ENCODE data around the gene TANGO2. TPM values are rescaled to one million over a fixed set of nuclear protein-coding genes. Genes with fewer than 3 reads are reported as not detected.

TANGO2 gene
- total RNA-seq, 2 experiments from 2014 or later, result 15.7 to 18.3 TPM

DNA sequence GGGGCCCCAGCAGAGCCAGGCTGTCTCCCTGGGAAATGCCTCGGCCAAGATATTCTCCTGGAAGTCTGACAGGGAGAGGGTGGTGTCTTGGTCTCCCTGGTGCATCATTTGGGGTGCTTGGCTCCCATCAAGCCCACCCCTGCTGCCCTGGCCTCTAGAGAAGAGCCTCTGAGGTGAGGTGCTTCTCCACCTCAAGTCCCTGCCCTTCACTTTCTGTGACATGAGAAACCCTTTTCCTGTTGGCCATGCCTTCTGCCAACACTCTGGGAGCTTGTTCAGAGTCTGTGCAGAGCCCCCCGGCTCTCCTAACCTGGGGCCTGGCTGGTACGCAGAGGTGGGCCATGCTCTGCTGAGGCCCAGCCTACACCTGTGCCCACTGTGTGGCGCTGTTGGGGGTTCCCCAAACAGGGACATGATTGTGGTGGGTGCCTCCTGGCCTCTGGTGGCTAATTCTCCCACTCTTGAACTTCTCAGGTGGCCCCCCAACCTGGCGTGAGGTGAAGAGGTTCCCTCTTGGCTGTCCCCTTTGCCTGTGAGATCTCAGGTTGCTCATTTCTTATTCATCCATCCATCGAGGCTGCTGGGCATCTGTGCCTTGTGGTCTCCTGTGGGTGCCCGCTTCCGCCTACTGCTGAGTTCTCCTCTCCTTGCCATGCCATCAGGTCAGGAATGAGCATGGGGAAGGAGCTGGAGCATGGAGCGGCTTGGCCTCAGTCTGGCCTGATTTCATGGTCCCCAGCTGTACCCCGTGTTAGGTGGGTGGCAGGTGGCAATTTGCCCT is 40.0 kb downstream of the TANGO2 start:
- ChIA-PET POLR2A (no interaction called here), CTCF (interaction anchor here (1.9 kb wide), 1 partner anchor 50 kb away, joined by 8 read pairs; no protein-coding TSS in a partner anchor)
- no peak overlapping the region for H3K27ac Mint-ChIP-seq
- peaks cover 6% of the 10 kb centered on the region for H3K36me3 Mint-ChIP-seq (ENCODE audit: low read depth)
- H3K4me3 Mint-ChIP-seq, result no peak overlapping the region
- DNase-seq, result peak; percentile 48
- intact Hi-C loops (cut with micrococcal nuclease), result no loop called here
- ATAC-seq, result peak; percentile 72
- no peaks in the 10 kb centered on the region for H3K27me3 Mint-ChIP-seq
- no peaks in the 10 kb centered on the region for H3K4me1 Mint-ChIP-seq (ENCODE audit: low read depth)
- H3K9me3 Mint-ChIP-seq, result no peaks in the 10 kb centered on the region
- no peak for TF ChIP-seq CTCF (IDR thresholded peaks at IDR 0.05)

DNA sequence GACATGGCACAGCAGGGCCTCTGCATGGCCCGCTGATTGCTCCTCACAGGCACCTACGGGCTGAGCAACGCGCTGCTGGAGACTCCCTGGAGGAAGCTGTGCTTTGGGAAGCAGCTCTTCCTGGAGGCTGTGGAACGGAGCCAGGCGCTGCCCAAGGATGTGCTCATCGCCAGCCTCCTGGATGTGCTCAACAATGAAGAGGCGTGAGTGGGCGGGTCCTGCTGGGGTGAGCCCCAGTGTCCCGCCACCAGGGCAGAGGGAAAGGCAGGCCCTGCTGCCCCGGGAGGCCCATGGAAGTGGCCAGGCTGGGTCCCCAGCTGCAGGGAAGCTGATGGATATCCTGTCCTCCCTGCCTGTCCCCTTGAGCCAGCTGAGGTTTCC is 40.6 kb downstream of the TANGO2 start:
- CTCF ChIA-PET, result interaction anchor here (1.2 to 1.9 kb wide), 2 partner anchors 15 to 50 kb away, joined by 3 to 8 read pairs; no protein-coding TSS in a partner anchor
- TF ChIP-seq CTCF (IDR thresholded peaks at IDR 0.05), result no peak
- DNase-seq (no peak), ATAC-seq (no peak)
- intact Hi-C loops (cut with micrococcal nuclease), result no loop called here
- no peaks in the 10 kb centered on the region for H3K9me3 Mint-ChIP-seq
- H3K27me3 Mint-ChIP-seq, result no peaks in the 10 kb centered on the region
- H3K4me1 Mint-ChIP-seq (ENCODE audit: low read depth), result no peaks in the 10 kb centered on the region
- no peak overlapping the region for H3K27ac Mint-ChIP-seq
- H3K36me3 Mint-ChIP-seq (ENCODE audit: low read depth), result peaks cover 4% of the 10 kb centered on the region
- POLR2A ChIA-PET, result no interaction called here
- no peak overlapping the region for H3K4me3 Mint-ChIP-seq

DNA sequence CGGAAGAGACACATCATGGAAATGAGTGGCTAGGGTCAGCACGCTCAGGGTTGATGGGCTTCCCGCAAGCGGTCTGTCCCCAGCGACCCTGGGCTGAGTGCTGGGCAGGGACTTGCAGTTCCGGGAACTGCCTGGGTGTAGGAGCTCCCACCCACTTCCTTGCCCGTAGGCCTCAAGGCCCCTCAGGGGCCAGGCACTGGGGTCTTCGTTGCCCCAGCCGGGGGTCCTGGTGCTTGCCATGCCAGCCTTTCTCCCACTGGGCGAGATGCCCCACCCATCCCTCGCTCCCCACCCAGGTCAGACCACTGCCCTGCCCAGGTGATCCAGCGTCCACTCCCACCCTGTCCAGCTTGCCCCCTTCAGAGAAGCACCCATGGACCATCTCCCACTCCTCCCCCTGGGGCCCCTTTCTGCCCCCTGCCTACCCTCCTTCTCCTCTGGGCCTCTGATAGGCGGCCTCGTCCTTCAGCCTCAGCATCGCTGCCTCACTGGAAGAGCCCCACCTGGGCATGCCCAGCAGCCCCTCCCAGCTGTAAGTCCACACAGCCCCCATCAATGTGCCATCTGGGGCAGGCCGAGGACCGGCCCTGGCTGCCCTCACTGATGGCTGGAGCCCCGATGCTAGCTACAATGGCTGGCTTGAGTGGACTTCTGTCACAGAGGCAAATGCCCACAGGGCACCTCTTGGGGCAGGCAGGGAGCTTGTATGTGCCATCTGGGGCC is 41.3 kb downstream of the TANGO2 start:
- H3K4me3 Mint-ChIP-seq, result no peak overlapping the region
- H3K36me3 Mint-ChIP-seq (ENCODE audit: low read depth), result peaks cover 3% of the 10 kb centered on the region
- CTCF ChIA-PET, result interaction anchor here (1.2 to 1.9 kb wide), 2 partner anchors 14 to 49 kb away, joined by 3 to 8 read pairs; no protein-coding TSS in a partner anchor
- H3K4me1 Mint-ChIP-seq (ENCODE audit: low read depth), result no peaks in the 10 kb centered on the region
- intact Hi-C loops (cut with micrococcal nuclease), result no loop called here
- no peaks in the 10 kb centered on the region for H3K9me3 Mint-ChIP-seq
- POLR2A ChIA-PET, result no interaction called here
- no peak for TF ChIP-seq CTCF (IDR thresholded peaks at IDR 0.05)
- no peaks in the 10 kb centered on the region for H3K27me3 Mint-ChIP-seq
- no peak overlapping the region for H3K27ac Mint-ChIP-seq
- DNase-seq, result no peak
- no peak for ATAC-seq

DNA sequence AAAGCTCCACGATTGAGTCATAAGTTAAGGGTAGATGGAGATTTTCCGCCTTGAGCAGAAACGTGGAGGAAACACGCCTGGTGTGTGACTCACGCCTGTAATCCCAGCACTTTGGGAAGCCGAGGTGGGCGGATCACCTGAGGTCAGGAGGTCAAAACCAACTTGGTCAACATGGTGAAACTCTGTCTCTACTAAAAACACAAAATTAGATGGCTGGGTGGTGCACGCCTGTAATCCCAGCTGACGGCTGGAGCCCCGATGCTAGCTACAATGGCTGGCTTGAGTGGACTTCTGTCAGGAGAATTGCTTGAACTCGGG is 41.8 kb downstream of the TANGO2 start:
- Mint-ChIP-seq H3K4me3 (no peak overlapping the region), H3K4me1 (ENCODE audit: low read depth) (no peaks in the 10 kb centered on the region), H3K27me3 (no peaks in the 10 kb centered on the region), H3K9me3 (no peaks in the 10 kb centered on the region), H3K36me3 (ENCODE audit: low read depth) (peaks cover 3% of the 10 kb centered on the region), H3K27ac (no peak overlapping the region)
- TF ChIP-seq CTCF (IDR thresholded peaks at IDR 0.05), result no peak
- DNase-seq (no peak), ATAC-seq (no peak)
- ChIA-PET CTCF (interaction anchor here (1.2 to 1.9 kb wide), 2 partner anchors 14 to 48 kb away, joined by 3 to 8 read pairs; no protein-coding TSS in a partner anchor), POLR2A (no interaction called here)
- intact Hi-C loops (cut with micrococcal nuclease), result no loop called here

All from activated CD8-positive, alpha-beta T cell treated with anti-CD3 and anti-CD28 coated beads for 36 hours (primary cell).